A673 (cell line): Measurements from ENCODE around the gene C1orf21. TPM values are rescaled to one million over a fixed set of nuclear protein-coding genes. Genes with fewer than 3 reads are reported as not detected.

Source experiments
- BruUV-seq: library from RNA; stranded (reverse); fragments of 400-500 nt; replicated peaks from 2 replicates; lab custom pipeline; 2021; lab: Mats Ljungman, UMichigan
- CTCF ChIA-PET: fragments of 300-600 bp; sonication (Branson Sonifier 250); formaldehyde crosslinking; loops from one replicate; lab custom pipeline; 2022; ENCODE audit warnings: antibody characterized with exemption; lab: Charles Lee
- POLR2A ChIA-PET: fragments of 300-600 bp; sonication (Branson Sonifier 250); formaldehyde crosslinking; loops from one replicate; lab custom pipeline; 2022; ENCODE audit warnings: antibody characterized with exemption; ENCODE audit not compliant: low non-redundant PET; lab: Charles Lee
- DNase-seq: peaks from one replicate; pipeline ENCODE4 v3.0.0-alpha.2; 2015; ENCODE audit warnings: low spot score
- H3K27ac ChIP-seq: fragments of 200-600 bp; sonication (generic); 2 replicates; pipeline ENCODE4 v1.5.1; 2016; ENCODE audit warnings: mixed run types, low read depth, mild to moderate bottlenecking, mixed read lengths, antibody characterized with exemption, low read length; ENCODE audit not compliant: poor library complexity, severe bottlenecking
- H3K27me3 ChIP-seq: fragments of 200-600 bp; sonication (generic); replicated peaks from 2 replicates; pipeline ENCODE4 v1.6.1; 2017; ENCODE audit warnings: mixed run types, low read depth, mild to moderate bottlenecking, mixed read lengths, antibody characterized with exemption, low read length; ENCODE audit not compliant: insufficient read depth, poor library complexity
- H3K36me3 ChIP-seq: fragments of 200-600 bp; sonication (generic); 2 replicates; pipeline ENCODE4 v1.6.1; 2016; ENCODE audit warnings: mixed run types, mild to moderate bottlenecking, mixed read lengths, antibody characterized with exemption, low read length; ENCODE audit not compliant: insufficient read depth, poor library complexity, severe bottlenecking
- H3K4me1 ChIP-seq: fragments of 200-600 bp; sonication (generic); 2 replicates; pipeline ENCODE4 v1.6.1; 2017; ENCODE audit warnings: mixed run types, mild to moderate bottlenecking, mixed read lengths, antibody characterized with exemption, low read length; ENCODE audit not compliant: insufficient read depth, poor library complexity, severe bottlenecking
- H3K4me3 ChIP-seq: fragments of 200-600 bp; sonication (generic); 2 replicates; pipeline ENCODE4 v1.5.1; 2016; ENCODE audit warnings: low read depth, mixed run types, mild to moderate bottlenecking, mixed read lengths, low read length; ENCODE audit not compliant: poor library complexity, severe bottlenecking
- H3K9me3 ChIP-seq: fragments of 200-600 bp; sonication (generic); 2 replicates; pipeline ENCODE4 v1.6.1; 2016; ENCODE audit warnings: mixed run types, low read depth, mild to moderate bottlenecking, mixed read lengths, antibody characterized with exemption, low read length; ENCODE audit not compliant: poor library complexity, severe bottlenecking
- CTCF ChIP-seq: fragments of 300-800, 200-600 bp; sonication (generic); conservative IDR thresholded peaks from 2 replicates; pipeline ENCODE4 v1.5.1; 2017; ENCODE audit warnings: low read depth, mild to moderate bottlenecking, antibody characterized with exemption, low read length, moderate library complexity, mixed read lengths
- EZH2 ChIP-seq: fragments of 200-600 bp; sonication (generic); IDR thresholded peaks from 2 replicates; pipeline ENCODE4 v1.6.1; 2017; ENCODE audit warnings: borderline replicate concordance, low read depth, mild to moderate bottlenecking, mixed read lengths, antibody characterized with exemption, low read length; ENCODE audit not compliant: poor library complexity, severe bottlenecking
- intact Hi-C: fragments of 100-400 bp; cut with micrococcal nuclease; formaldehyde crosslinking; loops from one replicate; pipeline ENCODE4 v1.10.0; 2022; ENCODE audit not compliant: unreplicated experiment
- total RNA-seq: library from RNA; stranded (reverse); gene quantifications from 2 replicates; pipeline ENCODE4 v1.2.3, GENCODE V29; 2021

C1orf21 gene
- total RNA-seq, 1 experiment from 2014 or later, result 31.3 TPM

- no peak overlapping the region for H3K4me3 ChIP-seq
- ChIA-PET CTCF (no interaction called here), POLR2A (no interaction called here)
- H3K36me3 ChIP-seq, result no peaks in the 10 kb centered on the region
- H3K27me3 ChIP-seq, result no peaks in the 10 kb centered on the region
- H3K4me1 ChIP-seq, result peaks cover 11% of the 10 kb centered on the region
- intact Hi-C loops, result no loop called here
- no peak for DNase-seq
- no peak overlapping the region for H3K27ac ChIP-seq
- no TSS peak for BruUV-seq
- TF ChIP-seq CTCF (no peak), EZH2 (no peak)
- H3K9me3 ChIP-seq, result no peaks in the 10 kb centered on the region
Observed at GRCh38 chr1:184507165-184507564, 120.3 kb downstream of the C1orf21 start.

- H3K4me1 ChIP-seq, result peaks cover 11% of the 10 kb centered on the region
- POLR2A ChIA-PET, result no interaction called here
- TF ChIP-seq CTCF (no peak), EZH2 (no peak)
- no peaks in the 10 kb centered on the region for H3K36me3 ChIP-seq
- CTCF ChIA-PET, result no interaction called here
- no peaks in the 10 kb centered on the region for H3K9me3 ChIP-seq
- intact Hi-C loops, result no loop called here
- DNase-seq, result no peak
- no peaks in the 10 kb centered on the region for H3K27me3 ChIP-seq
- H3K27ac ChIP-seq, result no peak overlapping the region
- no TSS peak for BruUV-seq
- H3K4me3 ChIP-seq, result no peak overlapping the region
Observed at GRCh38 chr1:184507604-184508280, 120.9 kb downstream of the C1orf21 start.

- ChIA-PET POLR2A (no interaction called here), CTCF (no interaction called here)
- TF ChIP-seq CTCF, result no peak
- no peak for TF ChIP-seq EZH2
- no peaks in the 10 kb centered on the region for H3K36me3 ChIP-seq
- no peak overlapping the region for H3K4me3 ChIP-seq
- H3K27me3 ChIP-seq, result no peaks in the 10 kb centered on the region
- H3K27ac ChIP-seq, result no peak overlapping the region
- DNase-seq, result no peak
- intact Hi-C loops, result no loop called here
- no TSS peak for BruUV-seq
- H3K9me3 ChIP-seq, result no peaks in the 10 kb centered on the region
- H3K4me1 ChIP-seq, result peaks cover 14% of the 10 kb centered on the region
Observed at GRCh38 chr1:184509105-184509504, 122.3 kb downstream of the C1orf21 start.
